DMS79 treated with DMSO at 0.1 percent for 48 hours (cell line): ENCODE measurements around the gene FAM186B.

Experiments used
- DNase-seq: peaks from one replicate; lab custom pipeline; 2025; lab: John Stamatoyannopoulos, UW

FAM186B gene

GRCh38 chr12:49537752-49538509 lies 67.5 kb downstream of the FAM186B start:
- peak; percentile 30 for DNase-seq
